B cell (primary cell): ENCODE data around the gene ARHGDIG.

Experiments used
- CTCF ChIP-seq: fragments of 200-600 bp; IDR thresholded peaks from one replicate; pipeline ENCODE4 v1.8.0; 2022; ENCODE audit warnings: antibody characterized with exemption, mild to moderate bottlenecking
- EZH2 ChIP-seq: IDR thresholded peaks from 2 replicates; pipeline ENCODE4 v1.6.1; 2012; ENCODE audit warnings: borderline replicate concordance, low read depth, mild to moderate bottlenecking, moderate library complexity, low read length; ENCODE audit not compliant: insufficient read depth, poor library complexity, severe bottlenecking

DNA sequence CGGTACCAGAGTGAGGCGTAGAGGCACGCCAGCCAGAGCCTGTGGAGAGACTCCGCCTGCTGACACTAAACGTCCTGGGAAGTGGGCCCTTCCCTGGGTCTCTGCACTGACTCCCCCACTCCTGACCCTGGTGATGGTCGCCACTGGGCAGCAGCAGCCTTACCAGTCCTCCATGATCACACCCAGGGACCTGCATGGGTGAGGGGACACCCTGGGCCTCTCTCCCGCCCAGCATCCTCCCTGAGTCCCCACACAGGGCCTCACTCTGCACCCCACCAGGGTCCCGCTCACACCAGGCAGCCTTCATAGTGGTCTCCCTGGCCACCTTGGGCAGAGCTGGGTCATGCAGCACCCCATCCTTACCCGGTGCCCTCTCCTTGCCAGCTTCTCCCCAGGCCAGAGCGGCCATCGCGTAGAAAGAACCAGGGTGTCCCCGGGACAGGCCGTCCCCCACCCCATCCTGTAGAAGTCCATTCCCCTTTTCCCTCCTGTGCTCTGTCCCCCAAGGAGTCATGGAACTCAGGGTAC lies 15.3 kb upstream of the ARHGDIG start:
- TF ChIP-seq CTCF (no peak), EZH2 (no peak)
